Glomerular visceral epithelial cell (primary cell): ENCODE measurements around the gene PPP1R2B.
A peak's percentile ranks its signal among the peaks of the same experiment; 100 is the strongest.

Source experiments
- DNase-seq: peaks from one replicate; pipeline ENCODE4 v3.0.0-alpha.2; 2016; ENCODE audit errors: extremely low spot score

Gene PPP1R2B

DNA sequence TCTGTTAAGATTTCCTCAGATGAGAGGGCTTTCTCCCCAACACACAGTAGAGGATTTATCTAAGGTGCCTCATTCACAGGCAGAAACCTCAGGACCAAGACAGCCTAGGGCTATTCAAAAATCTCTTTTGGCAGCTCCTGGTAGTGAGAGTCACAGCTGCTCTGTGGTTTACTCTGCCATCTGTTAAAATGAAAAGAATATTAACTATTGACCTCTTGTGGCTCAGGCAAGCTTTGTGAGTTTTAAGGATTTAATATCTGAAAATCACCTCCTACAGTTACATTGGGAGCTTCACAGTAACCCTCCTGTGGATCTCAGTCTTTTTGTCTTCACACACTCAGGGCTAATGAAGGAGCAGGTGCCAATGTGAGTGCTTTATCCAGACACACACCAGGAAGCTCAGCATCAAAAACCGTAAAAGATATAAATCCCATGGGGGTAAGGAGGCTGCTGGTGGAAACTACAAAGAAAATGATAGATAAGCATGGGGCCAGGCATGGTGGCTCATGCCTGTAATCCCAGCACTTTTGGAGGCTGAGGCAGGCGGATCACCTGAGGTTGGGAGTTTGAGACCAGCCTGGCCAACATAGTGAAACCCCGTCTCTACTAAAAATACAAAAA is 29.7 kb downstream of the PPP1R2B start:
- peak; percentile 36 for DNase-seq

DNA sequence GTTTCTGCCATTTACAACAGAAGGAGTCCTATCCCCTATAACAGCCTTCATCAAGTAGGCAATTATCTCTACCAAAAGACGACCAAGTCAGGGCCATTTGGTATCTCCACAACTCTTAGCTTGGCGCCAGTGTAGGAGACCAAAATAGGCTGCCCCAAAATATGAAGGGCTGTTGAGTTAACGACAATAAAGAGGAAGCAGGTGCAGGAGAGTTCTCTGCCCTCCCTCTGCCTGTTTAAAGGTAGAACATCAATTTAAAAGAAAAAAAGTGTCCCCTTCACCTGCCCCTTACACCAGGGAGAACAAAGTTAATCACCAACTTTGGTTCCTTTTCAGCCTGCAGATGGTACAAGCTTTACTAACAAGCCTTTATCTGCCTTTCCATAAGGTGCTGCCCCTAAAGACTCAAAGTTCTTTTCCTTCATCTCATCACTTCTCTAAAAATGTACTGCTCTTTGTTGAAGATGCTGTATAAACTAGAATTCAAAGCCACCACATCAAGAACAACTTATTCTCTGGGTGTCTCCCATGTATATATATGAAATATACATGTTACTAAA is 33.3 kb downstream of the PPP1R2B start:
- no peak for DNase-seq

DNA sequence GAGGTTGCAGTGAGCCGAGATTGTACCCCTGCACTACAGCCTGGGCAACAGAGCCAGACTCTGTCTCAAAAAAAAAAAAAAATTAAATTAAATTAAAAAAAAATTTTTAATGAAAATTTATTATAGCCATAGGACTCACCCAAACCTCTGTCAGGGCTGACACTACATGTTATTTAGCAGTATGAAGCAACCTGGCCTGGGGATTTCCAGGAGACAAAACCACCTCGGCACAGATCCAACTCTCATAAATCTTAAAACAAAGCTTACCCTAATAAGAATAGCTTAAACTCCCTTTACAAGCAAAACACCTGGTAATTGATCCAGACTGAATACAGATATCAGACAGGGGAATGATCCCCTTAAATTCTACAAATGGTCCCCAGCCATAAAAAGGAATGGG is 38.4 kb downstream of the PPP1R2B start:
- peak; percentile 26 for DNase-seq

DNA sequence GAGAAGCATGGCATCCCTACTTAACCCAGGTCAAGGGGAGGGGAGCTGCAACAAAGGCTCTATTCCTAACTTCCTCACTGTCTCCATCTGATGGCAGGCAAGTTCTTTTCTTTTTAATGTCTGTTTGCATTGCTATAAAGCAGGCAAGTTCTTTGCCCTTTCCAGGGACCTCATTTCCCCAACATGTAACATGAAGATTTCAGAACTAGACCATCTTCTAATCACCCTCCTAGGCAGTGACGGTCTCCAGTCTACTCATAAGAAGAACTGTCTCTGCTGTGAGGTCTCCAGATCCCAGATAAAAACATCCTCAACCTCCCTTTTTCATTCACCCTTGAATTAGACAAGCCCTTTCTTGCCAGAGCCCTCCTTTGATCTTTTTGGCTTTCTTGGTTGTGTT is 42.1 kb downstream of the PPP1R2B start:
- DNase-seq, result no peak

DNA sequence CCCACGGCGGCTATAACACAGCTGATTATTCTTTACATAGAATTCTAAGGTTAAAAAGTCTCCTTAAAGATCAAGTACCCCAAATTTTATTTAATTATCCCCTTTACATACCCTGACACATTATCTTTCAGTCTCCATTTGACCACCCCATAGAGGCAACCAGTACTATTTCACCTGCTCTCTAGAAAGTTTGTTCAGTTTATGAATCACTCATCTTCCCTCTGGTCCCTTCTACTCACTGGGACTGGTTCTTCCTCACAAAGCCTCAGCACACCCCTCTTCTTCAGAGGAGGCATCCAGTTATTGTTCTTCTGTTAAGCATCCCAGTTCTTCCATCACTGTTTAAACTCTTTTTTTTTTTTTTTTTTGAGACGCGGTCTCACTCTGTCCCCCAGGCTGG is 42.8 kb downstream of the PPP1R2B start:
- DNase-seq, result no peak

DNA sequence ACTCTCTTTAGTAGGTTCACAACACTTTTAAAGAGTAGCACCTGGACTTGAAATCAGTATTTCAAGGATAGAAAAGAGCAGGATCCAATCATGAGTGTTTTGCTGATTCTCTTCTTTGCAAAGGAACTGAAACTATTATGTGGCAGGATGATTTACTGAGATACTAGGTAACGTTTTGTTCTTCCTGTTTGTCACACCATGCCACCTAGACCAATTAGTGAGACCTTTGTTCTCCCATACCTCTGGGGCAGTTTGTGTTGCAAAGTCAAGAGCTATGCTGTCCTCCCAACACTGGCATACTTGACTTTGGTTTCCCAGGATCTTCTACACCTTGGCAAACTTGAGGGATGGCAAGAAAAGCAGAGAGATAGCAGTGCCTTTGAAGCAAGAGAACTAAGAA is 43.4 kb downstream of the PPP1R2B start:
- DNase-seq, result no peak

DNA sequence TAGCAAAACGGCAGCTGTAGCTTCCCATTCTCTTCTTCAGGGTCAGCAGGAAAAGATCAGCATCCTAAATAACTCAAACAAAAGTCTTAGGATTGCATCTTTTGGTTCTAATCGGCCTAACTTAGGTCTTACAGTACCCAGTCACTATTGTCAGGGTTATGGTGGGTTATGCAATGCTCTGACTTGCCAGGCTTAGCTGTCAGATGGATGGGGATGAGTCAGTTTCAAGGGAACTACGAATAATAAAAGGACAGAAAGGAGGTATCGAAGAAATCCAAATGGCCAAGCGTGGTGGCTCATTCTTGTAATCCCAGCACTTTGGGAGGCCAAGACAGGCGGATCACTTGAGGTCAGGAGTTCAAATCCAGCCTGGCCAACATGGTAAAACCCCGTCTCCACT is 46.5 kb downstream of the PPP1R2B start:
- DNase-seq, result no peak
